Muscle layer of colon (tissue), 2 donors: Measurements from ENCODE around the gene HES3.

Experiments
- H3K27ac ChIP-seq: one replicate; pipeline ENCODE4 v1.7.0; 2013; ENCODE audit warnings: low read depth, mild to moderate bottlenecking, low read length, moderate library complexity
- H3K27me3 ChIP-seq, 2 donors: one replicate each; pipeline ENCODE4 v1.7.0; 2013; ENCODE audit warnings: low read length in 2 of 2, mild to moderate bottlenecking in 2 of 2; ENCODE audit not compliant: insufficient read depth in 2 of 2, control insufficient read depth in 1 of 2
- H3K36me3 ChIP-seq: one replicate; pipeline ENCODE4 v1.7.0; 2013; ENCODE audit warnings: mild to moderate bottlenecking, low read length; ENCODE audit not compliant: insufficient read depth
- H3K4me1 ChIP-seq: one replicate; pipeline ENCODE4 v1.7.0; 2013; ENCODE audit warnings: mild to moderate bottlenecking, low read length; ENCODE audit not compliant: insufficient read depth
- H3K4me3 ChIP-seq, 2 donors: one replicate each; pipeline ENCODE4 v1.7.0; 2013; ENCODE audit warnings: low read length in 2 of 2, low read depth in 1 of 2, mild to moderate bottlenecking in 1 of 2, moderate library complexity in 1 of 2
- H3K9ac ChIP-seq: one replicate; pipeline ENCODE4 v1.7.0; 2013; ENCODE audit warnings: low read length
- H3K9me3 ChIP-seq: one replicate; pipeline ENCODE4 v1.7.0; 2013; ENCODE audit warnings: mild to moderate bottlenecking, low read length
- donor health status: abdominal sarcoma.
- donor health status: Adenocarcinoma of cecum.

Gene HES3

GRCh38 chr1:6249739-6250689, 6.0 kb downstream of the HES3 start:
- Histone ChIP-seq H3K4me3 (no peak overlapping the region), H3K9me3 (no peaks in the 10 kb centered on the region), H3K27ac (no peak overlapping the region), H3K9ac (no peak overlapping the region), H3K27me3 (peaks cover 14 to 54% of the 10 kb centered on the region in 2 donors), H3K36me3 (no peaks in the 10 kb centered on the region), H3K4me1 (no peaks in the 10 kb centered on the region)

- no peak overlapping the region for H3K27ac ChIP-seq
- H3K4me1 ChIP-seq = no peaks in the 10 kb centered on the region
- peaks cover 8 to 42% of the 10 kb centered on the region in 2 donors for H3K27me3 ChIP-seq
- H3K36me3 ChIP-seq = no peaks in the 10 kb centered on the region
- H3K9ac ChIP-seq = no peak overlapping the region
- no peak overlapping the region for H3K4me3 ChIP-seq
- no peaks in the 10 kb centered on the region for H3K9me3 ChIP-seq
These were observed 7.3 kb downstream of the HES3 start for GRCh38 chr1:6251233-6251632.

DNA sequence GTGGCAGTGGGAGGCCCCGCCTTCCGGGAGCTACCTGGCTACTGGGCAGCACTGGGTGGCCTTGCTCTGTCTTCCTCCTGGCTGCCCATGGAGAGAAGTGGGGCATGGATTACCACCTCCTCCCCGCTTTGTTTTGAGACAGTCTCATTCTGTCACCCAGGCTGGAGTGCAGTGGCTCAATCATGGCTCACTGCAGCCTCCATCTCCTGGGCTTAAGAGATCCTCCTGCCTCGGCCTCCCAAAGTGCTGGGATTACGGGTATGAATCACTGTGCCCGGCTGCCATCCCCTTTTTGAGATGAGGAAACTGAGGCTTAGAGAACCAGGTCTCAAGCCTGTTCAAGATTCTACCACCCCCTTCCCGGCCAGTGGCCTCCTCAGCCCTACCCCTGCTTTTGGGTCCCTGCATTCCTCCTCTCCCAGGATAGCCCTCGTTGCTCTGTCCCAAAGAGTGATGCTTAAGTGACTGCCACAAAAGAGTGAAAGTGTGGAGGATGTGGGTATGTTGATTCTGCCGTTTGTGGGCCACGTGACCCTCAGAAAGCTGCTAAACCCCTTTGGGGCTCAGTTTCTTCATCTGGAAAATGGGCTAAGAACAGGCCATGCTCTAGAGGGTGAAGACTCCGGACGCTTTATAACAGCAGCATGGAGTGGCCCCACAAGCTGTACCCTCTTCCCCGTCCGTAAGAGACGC, 7.8 kb downstream of the HES3 start:
- Histone ChIP-seq H3K9ac (no peak overlapping the region), H3K4me3 (no peak overlapping the region), H3K27me3 (peaks cover 5 to 36% of the 10 kb centered on the region in 2 donors), H3K36me3 (no peaks in the 10 kb centered on the region), H3K27ac (no peak overlapping the region), H3K9me3 (no peaks in the 10 kb centered on the region), H3K4me1 (no peaks in the 10 kb centered on the region)

- Histone ChIP-seq H3K27me3 (peaks cover 5 to 31% of the 10 kb centered on the region in 2 donors), H3K36me3 (no peaks in the 10 kb centered on the region), H3K4me3 (no peak overlapping the region), H3K27ac (no peak overlapping the region), H3K9ac (no peak overlapping the region), H3K9me3 (no peaks in the 10 kb centered on the region), H3K4me1 (no peaks in the 10 kb centered on the region)
These were observed 8.4 kb downstream of the HES3 start for GRCh38 chr1:6252374-6252710.

DNA sequence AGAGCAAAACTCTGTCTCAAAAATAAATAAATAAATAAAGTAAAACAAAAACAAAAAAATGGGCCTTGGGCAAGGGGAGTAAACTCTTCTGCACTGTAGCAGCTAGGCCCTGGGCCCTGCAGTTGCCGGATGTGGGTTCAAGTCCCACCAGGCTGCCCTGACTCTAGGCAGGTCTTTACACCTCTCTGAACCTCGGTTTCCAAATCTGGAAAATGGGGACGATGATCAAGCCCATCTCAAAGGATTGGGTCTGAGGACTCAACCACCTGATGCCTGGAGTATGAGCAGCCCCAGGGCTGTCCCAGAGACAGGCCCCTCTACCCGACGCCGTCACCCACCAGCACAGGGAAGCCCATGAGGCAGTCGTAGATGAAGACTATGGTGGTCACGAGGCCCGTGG, 9.4 kb downstream of the HES3 start:
- Histone ChIP-seq H3K36me3 (no peaks in the 10 kb centered on the region), H3K9me3 (no peaks in the 10 kb centered on the region), H3K9ac (no peak overlapping the region), H3K27me3 (peaks cover 5 to 21% of the 10 kb centered on the region in 2 donors), H3K4me1 (no peaks in the 10 kb centered on the region), H3K4me3 (no peak overlapping the region), H3K27ac (no peak overlapping the region)

DNA sequence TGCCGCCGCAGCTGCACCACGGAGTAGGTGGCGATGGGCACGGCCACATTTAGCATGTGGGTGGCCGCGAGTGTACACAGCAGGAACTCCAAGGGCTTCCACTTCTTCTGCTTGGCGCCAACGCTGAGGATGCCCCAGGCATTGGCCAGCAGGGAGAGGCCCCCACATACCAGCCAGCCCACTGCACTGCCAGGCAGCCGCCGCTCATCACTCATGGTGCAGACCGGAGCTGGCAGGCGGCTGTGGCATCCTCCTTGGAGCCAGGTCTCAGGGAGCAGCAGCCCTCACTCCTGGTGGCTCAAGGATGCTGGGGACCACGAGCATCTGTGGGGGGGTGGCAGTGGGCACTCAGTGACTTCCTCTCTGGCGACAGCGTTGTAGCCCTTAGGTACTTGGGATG, 10.7 kb downstream of the HES3 start:
- H3K36me3 ChIP-seq = no peaks in the 10 kb centered on the region
- H3K27me3 ChIP-seq = peaks cover 0 to 12% of the 10 kb centered on the region in 2 donors
- no peak overlapping the region for H3K9ac ChIP-seq
- H3K9me3 ChIP-seq = no peaks in the 10 kb centered on the region
- H3K4me3 ChIP-seq = no peak overlapping the region
- no peaks in the 10 kb centered on the region for H3K4me1 ChIP-seq
- H3K27ac ChIP-seq = no peak overlapping the region

DNA sequence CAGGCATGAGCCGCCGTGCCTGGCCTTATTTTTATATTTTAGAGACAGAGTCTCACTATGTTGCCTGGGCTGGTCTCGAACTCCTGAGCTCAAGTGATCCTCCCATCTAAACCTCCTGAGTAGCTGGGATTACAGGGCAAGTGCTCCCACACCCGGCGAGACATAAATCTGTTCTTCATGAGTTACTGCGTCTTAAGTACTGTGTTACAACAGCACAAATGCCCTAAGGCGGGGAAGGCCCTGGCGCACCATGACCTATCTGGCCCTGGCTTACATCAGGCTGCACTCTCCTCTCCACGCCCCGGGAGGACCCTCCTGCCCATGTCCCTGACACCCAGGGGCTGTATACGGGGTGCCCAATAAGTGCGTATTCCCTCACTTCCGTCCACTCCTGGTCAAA, 12.7 kb downstream of the HES3 start:
- H3K9ac ChIP-seq = no peak overlapping the region
- H3K27me3 ChIP-seq = peaks cover 0 to 11% of the 10 kb centered on the region in 2 donors
- H3K9me3 ChIP-seq = no peaks in the 10 kb centered on the region
- no peaks in the 10 kb centered on the region for H3K4me1 ChIP-seq
- no peak overlapping the region for H3K4me3 ChIP-seq
- no peaks in the 10 kb centered on the region for H3K36me3 ChIP-seq
- no peak overlapping the region for H3K27ac ChIP-seq

- Histone ChIP-seq H3K4me3 (no peak overlapping the region), H3K4me1 (no peaks in the 10 kb centered on the region), H3K36me3 (no peaks in the 10 kb centered on the region), H3K9me3 (no peaks in the 10 kb centered on the region), H3K27me3 (peaks cover 0 to 7% of the 10 kb centered on the region in 2 donors), H3K9ac (no peak overlapping the region), H3K27ac (no peak overlapping the region)
These were observed 13.6 kb downstream of the HES3 start for GRCh38 chr1:6257541-6258069.

DNA sequence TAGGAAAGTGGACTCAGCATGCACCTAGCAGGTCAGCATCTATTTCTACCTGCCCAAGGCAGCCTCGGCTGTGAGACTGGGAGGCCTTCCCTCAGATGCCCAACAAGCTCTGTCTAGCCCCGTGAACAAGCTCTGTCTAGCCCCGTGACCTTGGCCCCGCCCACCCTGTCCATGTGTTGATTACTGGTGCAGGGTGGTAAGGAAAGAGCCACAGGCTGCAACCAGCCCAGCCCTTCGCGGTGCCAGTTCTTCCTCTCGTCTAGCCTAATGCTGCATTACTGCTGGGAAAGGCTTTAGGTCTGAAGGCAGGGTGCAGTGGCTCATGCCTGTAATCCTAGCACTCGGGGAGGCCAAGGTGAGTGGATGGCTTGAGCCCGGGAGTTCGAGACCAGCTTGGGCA, 14.7 kb downstream of the HES3 start:
- Histone ChIP-seq H3K4me1 (no peaks in the 10 kb centered on the region), H3K9me3 (no peaks in the 10 kb centered on the region), H3K9ac (no peak overlapping the region), H3K36me3 (no peaks in the 10 kb centered on the region), H3K27me3 (peaks cover 0 to 7% of the 10 kb centered on the region in 2 donors), H3K27ac (no peak overlapping the region), H3K4me3 (no peak overlapping the region)

GRCh38 chr1:6259491-6260362, 15.7 kb downstream of the HES3 start:
- Histone ChIP-seq H3K27ac (no peak overlapping the region), H3K9me3 (no peaks in the 10 kb centered on the region), H3K9ac (no peak overlapping the region), H3K36me3 (no peaks in the 10 kb centered on the region), H3K4me3 (peak overlapping the region in 1 of 2 donors; percentile 75), H3K27me3 (peaks cover 0 to 7% of the 10 kb centered on the region in 2 donors), H3K4me1 (no peaks in the 10 kb centered on the region)

DNA sequence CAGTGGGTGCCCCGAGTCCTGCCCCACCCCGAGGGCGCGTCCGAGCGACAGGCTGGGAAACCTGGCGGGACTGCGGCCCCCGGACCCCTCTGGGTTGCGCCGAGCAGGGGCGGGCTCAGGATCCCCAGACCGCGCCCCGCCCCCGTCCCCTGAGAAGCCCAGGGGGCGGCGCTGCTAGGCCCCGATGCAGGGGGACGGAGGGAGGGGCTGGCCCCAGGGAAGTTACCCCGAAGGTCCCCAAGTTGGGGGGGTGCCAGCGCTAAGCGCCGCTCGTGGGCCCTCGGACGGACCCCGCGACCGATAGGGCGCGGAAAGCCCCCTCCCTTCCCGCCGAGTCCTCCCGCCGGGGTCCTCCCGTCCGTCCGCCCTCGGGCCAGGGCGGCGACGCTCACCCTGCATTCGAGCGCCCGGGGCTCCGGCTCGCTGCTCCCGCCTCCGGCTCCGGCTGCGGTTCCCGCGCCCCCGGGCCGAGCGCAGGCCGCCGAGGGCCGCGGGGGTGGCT, 16.5 kb downstream of the HES3 start:
- Histone ChIP-seq H3K9ac (no peak overlapping the region), H3K4me3 (peak overlapping the region in 1 of 2 donors; percentile 75), H3K27me3 (peaks cover 0 to 7% of the 10 kb centered on the region in 2 donors), H3K27ac (no peak overlapping the region), H3K4me1 (no peaks in the 10 kb centered on the region), H3K9me3 (no peaks in the 10 kb centered on the region), H3K36me3 (no peaks in the 10 kb centered on the region)
